GM19395 (cell line): ENCODE measurements around the gene APBB2.

ENCODE experiments used
- ATAC-seq: cut with Tn5 transposase; IDR thresholded peaks from one replicate; pipeline ENCODE4 v1.9.1; 2021; ENCODE audit warnings: mild to moderate bottlenecking, moderate library complexity; ENCODE audit not compliant: unreplicated experiment

Gene APBB2

GRCh38 chr4:41110050-41110449 lies 104.3 kb downstream of the APBB2 start:
- no peak for ATAC-seq

DNA sequence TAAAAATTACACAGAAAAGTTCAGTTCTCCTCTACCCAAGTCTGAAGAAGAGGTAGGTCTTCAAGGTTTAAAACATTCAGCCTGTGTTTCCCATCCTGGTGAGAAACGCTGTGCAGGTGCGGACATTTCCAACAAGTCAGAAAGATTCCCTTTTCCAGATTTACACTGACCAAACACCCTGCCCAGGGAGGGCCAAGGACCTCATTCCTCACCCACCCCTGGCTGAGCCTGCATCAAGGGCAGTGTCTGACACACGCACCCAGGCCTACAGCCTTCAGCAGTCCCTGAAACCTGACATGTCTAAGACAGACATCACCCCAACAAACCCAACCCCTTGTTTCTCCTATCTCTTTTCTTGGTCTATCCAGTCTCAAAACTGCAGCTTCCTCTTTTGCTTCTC lies 105.9 kb downstream of the APBB2 start:
- no peak for ATAC-seq

GRCh38 chr4:41106694-41107419 lies 107.5 kb downstream of the APBB2 start:
- no peak for ATAC-seq

GRCh38 chr4:41106081-41106480 lies 108.3 kb downstream of the APBB2 start:
- ATAC-seq = no peak

DNA sequence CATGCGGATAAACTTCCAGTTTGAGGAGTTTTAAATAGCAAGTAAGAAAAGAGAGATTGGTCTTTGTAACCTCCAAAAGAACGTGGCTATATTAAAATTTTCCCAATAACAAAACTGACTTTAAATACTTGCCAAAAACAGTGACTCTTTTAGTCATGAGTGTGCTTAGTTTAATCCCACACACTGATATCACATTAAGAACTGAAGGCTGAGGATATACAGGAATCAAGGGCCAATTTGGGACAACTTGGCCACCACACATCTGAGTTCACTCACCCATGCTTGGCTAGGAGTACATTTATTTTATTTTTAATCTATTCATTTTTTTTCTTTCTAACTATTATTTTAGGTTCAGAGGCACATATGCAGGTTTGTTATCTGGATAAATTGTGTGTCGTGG lies 110.2 kb downstream of the APBB2 start:
- no peak for ATAC-seq

DNA sequence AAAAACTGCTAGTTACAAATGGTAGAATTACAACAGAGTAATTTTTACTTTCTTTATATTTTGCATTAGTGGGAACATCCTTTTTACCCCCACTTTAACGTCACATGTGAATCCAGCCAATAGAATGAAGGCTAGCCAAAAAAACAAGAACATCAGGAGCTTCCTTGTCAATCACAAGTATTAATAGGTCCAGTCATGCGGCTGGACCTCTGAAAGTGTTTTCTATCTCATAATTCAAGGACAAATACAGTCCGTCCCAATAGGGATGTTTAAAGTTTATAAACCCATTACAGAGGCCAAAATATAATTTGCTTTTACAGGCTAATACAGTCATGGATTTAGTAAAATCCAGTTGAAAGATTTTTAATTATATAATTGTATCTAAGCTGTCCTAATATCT lies 110.7 kb downstream of the APBB2 start:
- no peak for ATAC-seq

GRCh38 chr4:41102414-41103092 lies 111.8 kb downstream of the APBB2 start:
- ATAC-seq = no peak

- no peak for ATAC-seq
These were observed 116.0 kb downstream of the APBB2 start for GRCh38 chr4:41098093-41099048.

GRCh38 chr4:41095973-41096372 lies 118.4 kb downstream of the APBB2 start:
- no peak for ATAC-seq

- ATAC-seq = no peak
These were observed 119.0 kb downstream of the APBB2 start for GRCh38 chr4:41095192-41095872.

- no peak for ATAC-seq
These were observed 122.2 kb downstream of the APBB2 start for GRCh38 chr4:41092128-41092527.

DNA sequence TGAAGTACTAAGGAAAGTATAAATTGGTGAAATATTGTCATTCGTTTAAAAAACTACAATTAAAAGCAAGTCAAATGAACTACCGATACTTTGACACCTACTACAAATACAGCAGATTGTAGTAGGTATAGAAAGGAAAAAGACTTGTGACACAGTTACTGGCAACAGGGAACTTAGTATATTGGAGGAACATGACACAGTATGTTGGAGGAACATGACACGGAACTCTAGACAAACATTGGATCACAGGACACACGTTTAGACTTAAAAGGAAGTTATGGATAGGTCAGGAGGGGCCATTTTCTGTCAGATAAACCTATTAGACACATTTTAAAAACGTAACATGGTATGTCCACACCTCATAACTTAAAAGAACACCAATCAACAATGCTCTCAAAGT lies 132.5 kb downstream of the APBB2 start:
- ATAC-seq = no peak

DNA sequence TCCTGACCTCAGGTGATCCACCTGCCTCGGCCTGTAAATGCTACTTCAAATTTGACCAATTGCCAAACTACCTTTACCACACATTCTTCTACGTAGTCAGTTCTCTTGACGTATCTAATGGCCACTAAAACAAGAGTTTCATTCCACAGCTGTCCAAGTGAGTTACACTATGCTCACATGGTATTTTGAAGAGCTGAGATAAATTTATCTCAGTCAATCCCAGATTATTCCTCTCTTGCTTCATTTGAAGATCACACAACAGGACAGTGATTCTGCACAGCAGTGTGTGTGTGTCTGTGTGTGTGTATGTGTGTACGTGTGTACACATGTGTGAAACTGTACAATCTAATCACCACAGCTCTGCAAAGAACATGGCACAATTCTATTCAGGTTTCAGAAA lies 133.4 kb downstream of the APBB2 start:
- no peak for ATAC-seq

GRCh38 chr4:41079881-41080560 lies 134.3 kb downstream of the APBB2 start:
- no peak for ATAC-seq

- no peak for ATAC-seq
These were observed 136.7 kb downstream of the APBB2 start for GRCh38 chr4:41077628-41078027.

DNA sequence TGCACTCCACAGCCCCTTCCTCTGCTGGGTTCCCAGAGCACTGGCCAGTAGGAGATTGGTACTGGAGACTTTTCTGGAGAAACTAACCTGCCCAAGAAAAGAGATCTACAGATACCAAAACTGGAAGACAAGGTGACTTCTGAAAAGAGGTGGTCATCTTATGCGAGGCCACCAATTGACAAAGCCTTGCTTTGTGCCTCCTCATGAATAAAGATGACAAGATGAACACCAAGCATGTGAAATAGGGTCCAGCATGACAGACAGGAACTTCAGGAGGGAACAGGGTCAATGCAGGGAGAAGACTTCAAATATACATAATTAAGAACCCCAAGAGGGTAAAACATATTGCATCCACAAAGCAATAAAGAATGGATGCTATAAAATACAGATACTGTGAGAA lies 137.9 kb downstream of the APBB2 start:
- no peak for ATAC-seq

GRCh38 chr4:41074215-41074614 lies 140.1 kb downstream of the APBB2 start:
- ATAC-seq = no peak

GRCh38 chr4:41072021-41072777 lies 142.1 kb downstream of the APBB2 start:
- no peak for ATAC-seq

DNA sequence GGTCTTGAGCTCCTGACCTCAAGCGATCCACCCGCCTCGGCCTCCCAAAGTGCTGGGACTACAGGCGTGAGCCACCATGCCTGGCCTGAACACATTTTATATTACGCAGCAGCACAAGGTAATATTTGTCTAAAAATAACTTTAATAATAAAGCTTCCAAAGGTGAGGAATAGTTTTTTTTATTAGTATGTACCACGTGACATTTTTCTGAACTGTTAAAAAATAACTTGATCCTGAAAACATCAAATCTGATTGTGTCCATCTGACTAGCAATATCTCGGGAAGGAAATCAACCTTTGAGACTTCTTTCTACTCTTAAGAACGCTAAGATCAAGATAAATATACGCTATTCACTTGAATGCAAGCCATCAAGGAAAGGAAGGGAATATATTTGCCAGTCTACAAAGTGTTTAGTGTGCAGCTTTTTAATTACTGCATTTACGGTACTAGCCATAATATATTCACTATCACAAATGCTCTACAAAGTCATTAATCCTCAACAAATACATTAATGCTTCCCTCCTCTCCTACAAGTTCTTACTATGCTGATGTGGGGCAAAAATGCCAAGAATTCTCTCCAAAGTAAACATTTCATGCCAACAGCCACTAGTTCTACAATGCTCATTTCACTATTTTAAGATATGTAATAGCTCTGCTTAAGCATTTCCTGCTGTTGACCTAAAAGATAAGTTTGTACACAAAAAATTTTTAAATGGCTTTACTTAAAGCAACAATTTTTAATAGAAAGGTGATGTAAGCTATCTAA lies 143.6 kb downstream of the APBB2 start:
- no peak for ATAC-seq
